SK-N-SH treated with all-trans-retinoic acid at 6 μM for 48 hours (cell line): Measurements from ENCODE around the gene GFM1.

Experiments
- CREB5 ChIP-seq: fragments of 250-450 bp; sonication (Bioruptor Pico); IDR thresholded peaks from 2 replicates; pipeline ENCODE4 v1.5.1; 2020; ENCODE audit warnings: low read depth, mild to moderate bottlenecking, moderate library complexity
- PATZ1 ChIP-seq: fragments of 250-450 bp; sonication (Bioruptor Pico); IDR thresholded peaks from 2 replicates; pipeline ENCODE4 v1.8.0; 2020; ENCODE audit warnings: mild to moderate bottlenecking, moderate library complexity, borderline replicate concordance
- TOX ChIP-seq: fragments of 250-450 bp; sonication (Bioruptor Pico); IDR thresholded peaks from 2 replicates; pipeline ENCODE4 v1.8.0; 2021; ENCODE audit warnings: mild to moderate bottlenecking, moderate library complexity, borderline replicate concordance
- ZC3H10 ChIP-seq: fragments of 250-450 bp; sonication (Bioruptor Pico); IDR thresholded peaks from 2 replicates; pipeline ENCODE4 v1.5.1; 2021; ENCODE audit warnings: mild to moderate bottlenecking, moderate library complexity
- ZFP3 ChIP-seq: fragments of 250-450 bp; sonication (Bioruptor Pico); IDR thresholded peaks from 2 replicates; pipeline ENCODE4 v1.5.0; 2020; ENCODE audit warnings: mild to moderate bottlenecking, moderate library complexity
- ZFP30 ChIP-seq: fragments of 450-650 bp; formaldehyde crosslinking; IDR thresholded peaks from 2 replicates; pipeline ENCODE4 v1.5.0; 2022; ENCODE audit warnings: mild to moderate bottlenecking, moderate library complexity
- ZNF8 ChIP-seq: fragments of 450-650 bp; formaldehyde crosslinking; IDR thresholded peaks from 2 replicates; pipeline ENCODE4 v1.5.0; 2020; ENCODE audit warnings: mild to moderate bottlenecking, moderate library complexity

GRCh38 chr3:158680861-158681260 is 36.5 kb downstream of the GFM1 start:
- no peak for TF ChIP-seq PATZ1 (CRISPR knock-in tag)
- no peak for TF ChIP-seq TOX
- no peak for TF ChIP-seq ZC3H10 (CRISPR knock-in tag)
- TF ChIP-seq ZNF8 (CRISPR knock-in tag), result no peak
- TF ChIP-seq ZFP30 (CRISPR knock-in tag), result no peak
- no peak for TF ChIP-seq ZFP3 (CRISPR knock-in tag)
- TF ChIP-seq CREB5, result no peak
